ENCODE measurements around the gene SLCO2A1. TPM values are rescaled to one million over a fixed set of nuclear protein-coding genes. Genes with fewer than 3 reads are reported as not detected.

Gene SLCO2A1
- total and polyA plus RNA-seq, 4 experiments from 2014 or later = not detected

GRCh38 chr3:133880886-133881455, 148.8 kb downstream of the SLCO2A1 start:
- CTCF ChIA-PET (ENCODE audit: partially characterized antibody) = interaction anchor here (1.6 kb wide), 1 partner anchor 63 kb away, joined by 3 read pairs; no protein-coding TSS in a partner anchor
- Histone ChIP-seq H3K36me3 (ENCODE audit: insufficient read depth, low read length) (no peaks in the 10 kb centered on the region), H3K4me1 (ENCODE audit: insufficient read depth, low read length) (peaks cover 13% of the 10 kb centered on the region), H3K9me3 (ENCODE audit: control insufficient read depth in 1 of 2, low read length in 2 of 2) (no peaks in the 10 kb centered on the region), H3K27ac (ENCODE audit: low read depth, low read length) (no peak overlapping the region), H3K4me3 (ENCODE audit: low read length in 2 of 2) (no peak overlapping the region), H3K27me3 (ENCODE audit: insufficient read depth, low read length) (no peaks in the 10 kb centered on the region)
- H3K4me3 Mint-ChIP-seq = peak overlapping the region in 1 of 8 donors; percentile 23
- POLR2A ChIA-PET (ENCODE audit: partially characterized antibody) = no interaction called here
- H3K27me3 Mint-ChIP-seq = peaks cover 3 to 13% of the 10 kb centered on the region in 2 donors
- H3K4me1 Mint-ChIP-seq = peaks cover 0 to 44% (median 21%) of the 10 kb centered on the region in 4 donors
- peak overlapping the region in 4 of 7 donors; percentile 14 to 79 (median 59) for H3K27ac Mint-ChIP-seq
- H3K36me3 Mint-ChIP-seq = no peaks in the 10 kb centered on the region
- intact Hi-C loops (cut with micrococcal nuclease) = no loop called here
- no peak for DNase-seq
- peaks cover 0 to 31% (median 14%) of the 10 kb centered on the region in 8 donors for H3K9me3 Mint-ChIP-seq

GRCh38 chr3:133880287-133880686, 149.4 kb downstream of the SLCO2A1 start:
- Histone ChIP-seq H3K9me3 (ENCODE audit: control insufficient read depth in 1 of 2, low read length in 2 of 2) (no peaks in the 10 kb centered on the region), H3K27ac (ENCODE audit: low read depth, low read length) (no peak overlapping the region), H3K27me3 (ENCODE audit: insufficient read depth, low read length) (no peaks in the 10 kb centered on the region), H3K4me1 (ENCODE audit: insufficient read depth, low read length) (peaks cover 13% of the 10 kb centered on the region), H3K36me3 (ENCODE audit: insufficient read depth, low read length) (no peaks in the 10 kb centered on the region), H3K4me3 (ENCODE audit: low read length in 2 of 2) (no peak overlapping the region)
- Mint-ChIP-seq H3K4me1 (peaks cover 0 to 44% (median 21%) of the 10 kb centered on the region in 4 donors), H3K27me3 (peaks cover 3 to 13% of the 10 kb centered on the region in 2 donors), H3K36me3 (no peaks in the 10 kb centered on the region), H3K9me3 (peaks cover 0 to 31% (median 14%) of the 10 kb centered on the region in 8 donors), H3K27ac (peak overlapping the region in 2 of 7 donors; percentile 18 to 79), H3K4me3 (peak overlapping the region in 2 of 8 donors; percentile 6 to 23)
- intact Hi-C loops (cut with micrococcal nuclease) = no loop called here
- ChIA-PET CTCF (ENCODE audit: partially characterized antibody) (interaction anchor here (1.6 kb wide), 1 partner anchor 62 kb away, joined by 3 read pairs; no protein-coding TSS in a partner anchor), POLR2A (ENCODE audit: partially characterized antibody) (no interaction called here)
- DNase-seq = peak in 1 of 5 donors; percentile 41

- CTCF ChIA-PET (ENCODE audit: partially characterized antibody) = no interaction called here
- peaks cover 0 to 9% of the 10 kb centered on the region in 2 donors for H3K27me3 Mint-ChIP-seq
- H3K9me3 Mint-ChIP-seq = peaks cover 0 to 31% (median 14%) of the 10 kb centered on the region in 8 donors
- DNase-seq = no peak
- no peak overlapping the region for H3K27ac ChIP-seq (ENCODE audit: low read depth, low read length)
- no peaks in the 10 kb centered on the region for H3K36me3 ChIP-seq (ENCODE audit: insufficient read depth, low read length)
- no peaks in the 10 kb centered on the region for H3K9me3 ChIP-seq (ENCODE audit: control insufficient read depth in 1 of 2, low read length in 2 of 2)
- POLR2A ChIA-PET (ENCODE audit: partially characterized antibody) = no interaction called here
- H3K4me1 Mint-ChIP-seq = peaks cover 0 to 35% (median 19%) of the 10 kb centered on the region in 4 donors
- H3K36me3 Mint-ChIP-seq = no peaks in the 10 kb centered on the region
- intact Hi-C loops (cut with micrococcal nuclease) = no loop called here
- H3K4me3 Mint-ChIP-seq = no peak overlapping the region
- H3K4me3 ChIP-seq (ENCODE audit: low read length in 2 of 2) = no peak overlapping the region
- no peak overlapping the region for H3K27ac Mint-ChIP-seq
- no peaks in the 10 kb centered on the region for H3K27me3 ChIP-seq (ENCODE audit: insufficient read depth, low read length)
- peaks cover 13% of the 10 kb centered on the region for H3K4me1 ChIP-seq (ENCODE audit: insufficient read depth, low read length)
Measured at GRCh38 chr3:133878518-133878917, 151.2 kb downstream of the SLCO2A1 start.

Other genes starting within 250 kb of the SLCO2A1 start
- gene SRPRB, start 224.1 kb downstream of the SLCO2A1 start, total RNA-seq = 10 to 100 TPM; 45.6 to 49.8 TPM
- 10 to 100 TPM; 55.1 to 57.4 TPM for gene SRPRB, start 224.1 kb downstream of the SLCO2A1 start, polyA plus RNA-seq
- 1 to 10 TPM in 1 of 2 experiments, under 1 TPM in 1; 0.55 to 1.8 TPM for gene RAB6B, start 134.0 kb downstream of the SLCO2A1 start, total RNA-seq
- under 1 TPM; 0.34 to 0.37 TPM for gene RAB6B, start 134.0 kb downstream of the SLCO2A1 start, polyA plus RNA-seq
- 10 to 100 TPM; 44.7 to 47.9 TPM for gene RYK, start 220.9 kb upstream of the SLCO2A1 start, total RNA-seq
- 1 to 10 TPM; 4.8 to 9.8 TPM for gene RYK, start 220.9 kb upstream of the SLCO2A1 start, polyA plus RNA-seq

Measured in CD4-positive, alpha-beta memory T cell (primary cell).